Osteocyte (in vitro differentiated cells): Measurements from ENCODE around the gene RAPGEF4. TPM values are rescaled to one million over a fixed set of nuclear protein-coding genes. Genes with fewer than 3 reads are reported as not detected.

Experiments
- DNase-seq: peaks from one replicate; pipeline ENCODE4 v3.0.0; 2021; ENCODE audit warnings: mixed read lengths; ENCODE audit not compliant: unreplicated experiment; ENCODE audit errors: extremely low spot score
- H3K27ac Mint-ChIP-seq: one replicate; pipeline ENCODE4 v1.8.0; 2021; ENCODE audit warnings: mild to moderate bottlenecking, mixed read lengths; ENCODE audit not compliant: unreplicated experiment
- H3K27me3 Mint-ChIP-seq: one replicate; pipeline ENCODE4 v1.8.0; 2021; ENCODE audit warnings: mixed read lengths; ENCODE audit not compliant: unreplicated experiment
- H3K36me3 Mint-ChIP-seq: one replicate; pipeline ENCODE4 v1.8.0; 2021; ENCODE audit warnings: mixed read lengths; ENCODE audit not compliant: unreplicated experiment
- H3K4me1 Mint-ChIP-seq: one replicate; pipeline ENCODE4 v1.8.0; 2021; ENCODE audit warnings: mixed read lengths; ENCODE audit not compliant: unreplicated experiment
- H3K4me3 Mint-ChIP-seq: one replicate; pipeline ENCODE4 v1.8.0; 2021; ENCODE audit warnings: mild to moderate bottlenecking, moderate library complexity, mixed read lengths; ENCODE audit not compliant: unreplicated experiment
- H3K9me3 Mint-ChIP-seq: one replicate; pipeline ENCODE4 v1.8.0; 2021; ENCODE audit warnings: mixed read lengths; ENCODE audit not compliant: unreplicated experiment
- CTCF ChIP-seq: fragments of 200-600 bp; sonication (generic); IDR thresholded peaks from 2 replicates; pipeline ENCODE4 v1.5.0; 2021; ENCODE audit warnings: antibody characterized with exemption, mild to moderate bottlenecking, moderate library complexity
- total RNA-seq: library from RNA; stranded (reverse); gene quantifications from 2 replicates; pipeline ENCODE4 v1.2.1, GENCODE V29; 2021

Gene RAPGEF4
- total RNA-seq, 1 donor from 2014 or later, result 0.91 TPM

GRCh38 chr2:172893671-172894070 lies 158.0 kb downstream of the RAPGEF4 start:
- no peak for DNase-seq
- Mint-ChIP-seq H3K4me1 (peaks cover 2% of the 10 kb centered on the region), H3K36me3 (no peaks in the 10 kb centered on the region), H3K27ac (no peak overlapping the region), H3K27me3 (peaks cover 66% of the 10 kb centered on the region), H3K4me3 (no peak overlapping the region), H3K9me3 (no peaks in the 10 kb centered on the region)
- TF ChIP-seq CTCF, result no peak

GRCh38 chr2:172894689-172895387 lies 159.2 kb downstream of the RAPGEF4 start:
- H3K27me3 Mint-ChIP-seq, result peaks cover 76% of the 10 kb centered on the region
- TF ChIP-seq CTCF, result no peak
- H3K36me3 Mint-ChIP-seq, result no peaks in the 10 kb centered on the region
- no peaks in the 10 kb centered on the region for H3K4me1 Mint-ChIP-seq
- no peaks in the 10 kb centered on the region for H3K9me3 Mint-ChIP-seq
- no peak overlapping the region for H3K4me3 Mint-ChIP-seq
- no peak for DNase-seq
- H3K27ac Mint-ChIP-seq, result no peak overlapping the region

- no peak for DNase-seq
- Mint-ChIP-seq H3K9me3 (no peaks in the 10 kb centered on the region), H3K27ac (no peak overlapping the region)
These were observed 161.0 kb downstream of the RAPGEF4 start for GRCh38 chr2:172896661-172897081.

GRCh38 chr2:172900871-172901270 lies 165.2 kb downstream of the RAPGEF4 start:
- Mint-ChIP-seq H3K4me3 (no peak overlapping the region), H3K27me3 (peaks cover 36% of the 10 kb centered on the region), H3K36me3 (no peaks in the 10 kb centered on the region), H3K9me3 (no peaks in the 10 kb centered on the region), H3K4me1 (no peaks in the 10 kb centered on the region), H3K27ac (no peak overlapping the region)
- DNase-seq, result no peak
- no peak for TF ChIP-seq CTCF

More at GRCh38 chr2:172896661-172897081, 161.0 kb downstream of the RAPGEF4 start:
- no peak overlapping the region for H3K4me3 Mint-ChIP-seq
- H3K36me3 Mint-ChIP-seq, result no peaks in the 10 kb centered on the region
- peaks cover 62% of the 10 kb centered on the region for H3K27me3 Mint-ChIP-seq
- H3K4me1 Mint-ChIP-seq, result no peaks in the 10 kb centered on the region
- TF ChIP-seq CTCF, result no peak

- H3K36me3 Mint-ChIP-seq, result no peaks in the 10 kb centered on the region
- no peak for DNase-seq
- no peak overlapping the region for H3K27ac Mint-ChIP-seq
- peaks cover 35% of the 10 kb centered on the region for H3K27me3 Mint-ChIP-seq
- H3K4me3 Mint-ChIP-seq, result no peak overlapping the region
- no peak for TF ChIP-seq CTCF
- no peaks in the 10 kb centered on the region for H3K9me3 Mint-ChIP-seq
- H3K4me1 Mint-ChIP-seq, result peaks cover 7% of the 10 kb centered on the region
These were observed 166.3 kb downstream of the RAPGEF4 start for GRCh38 chr2:172901913-172902312.
